NCI-H345 (cell line): ENCODE results near the gene PSMA1.
"Not testable (repeated sequence)": the region's sequence is repeated elsewhere in the genome, so short reads cannot be mapped to it uniquely, and the experiment has no call there.

Experiments used
- DNase-seq: peaks from one replicate; lab custom pipeline; 2025; lab: John Stamatoyannopoulos, UW

Gene PSMA1

GRCh38 chr11:14519917-14520746, at the start of gene PSMA1:
TSS of gene PSMA1 (minus strand) at chr11:14520386. CDS start at chr11:14520299, 87 bp downstream.
- DNase-seq: peak; percentile 97

DNA sequence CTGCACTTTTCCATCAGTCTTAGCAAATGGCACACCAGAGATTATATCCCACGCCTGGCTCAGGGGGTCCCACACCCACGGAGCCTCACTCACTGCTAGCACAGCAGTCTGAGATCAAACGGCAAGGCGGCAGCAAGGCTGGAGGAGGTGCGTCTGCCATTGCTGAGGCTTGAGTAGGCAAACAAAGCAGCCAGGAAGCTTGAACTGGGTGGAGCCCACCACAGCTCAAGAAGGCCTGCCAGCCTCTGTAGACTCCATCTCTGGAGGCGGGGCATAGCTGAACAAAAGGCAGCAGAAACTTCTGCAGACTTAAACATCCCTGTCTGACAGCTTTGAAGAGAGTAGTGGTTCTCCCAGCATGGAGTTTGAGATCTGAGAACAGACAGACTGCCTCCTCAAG, 49.3 kb upstream of the PSMA1 start:
- not testable (repeated sequence) for DNase-seq

DNA sequence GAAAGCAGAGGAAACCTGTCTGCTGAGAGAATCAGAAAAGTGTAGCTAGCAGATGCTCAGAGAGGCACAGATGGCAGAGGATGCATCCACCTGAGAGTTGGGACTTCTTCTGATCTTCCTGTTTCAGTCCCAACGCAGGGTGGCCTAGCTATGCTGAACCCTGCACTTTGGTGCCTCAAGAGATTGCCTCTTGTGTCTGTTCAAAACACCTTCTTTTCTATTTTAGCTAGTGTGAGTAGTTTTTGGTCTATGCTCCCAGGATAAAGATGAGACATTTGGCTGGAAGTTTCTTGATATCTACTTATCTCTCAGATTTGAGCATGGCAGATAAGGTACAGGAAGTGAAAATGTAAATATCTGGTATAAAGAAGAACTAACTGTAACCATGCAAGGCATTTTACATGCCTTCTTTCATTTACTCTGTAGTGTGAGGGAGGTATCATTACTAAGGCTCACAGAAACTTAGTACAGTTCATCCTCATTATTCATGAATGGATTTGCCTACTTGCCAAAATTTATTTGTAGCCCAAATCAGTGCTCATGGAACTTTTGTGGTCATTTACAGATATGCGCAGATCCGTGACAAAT, 47.0 kb upstream of the PSMA1 start:
- no peak for DNase-seq

- DNase-seq: no peak
Measured at GRCh38 chr11:14566331-14567063, 46.3 kb upstream of the PSMA1 start.

DNA sequence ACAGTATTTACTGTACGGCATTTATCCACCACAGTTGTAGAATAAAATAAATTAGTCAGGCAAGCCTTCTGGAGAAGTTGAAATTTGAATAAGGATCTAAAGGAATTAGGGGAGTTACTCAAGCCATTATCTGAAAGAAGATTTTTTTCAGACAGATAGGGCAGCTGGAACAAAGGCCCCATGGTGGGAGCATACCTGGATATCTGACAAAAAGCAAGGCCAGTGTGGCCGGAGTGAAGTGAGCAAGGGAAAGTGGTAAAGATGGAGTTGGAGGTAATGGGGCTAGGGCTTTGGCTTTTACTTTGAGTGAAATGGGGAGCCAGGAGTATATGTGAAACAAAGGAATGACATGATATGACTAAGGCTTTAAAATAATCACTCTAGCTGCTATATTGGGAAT, 45.7 kb upstream of the PSMA1 start:
- no peak for DNase-seq

DNA sequence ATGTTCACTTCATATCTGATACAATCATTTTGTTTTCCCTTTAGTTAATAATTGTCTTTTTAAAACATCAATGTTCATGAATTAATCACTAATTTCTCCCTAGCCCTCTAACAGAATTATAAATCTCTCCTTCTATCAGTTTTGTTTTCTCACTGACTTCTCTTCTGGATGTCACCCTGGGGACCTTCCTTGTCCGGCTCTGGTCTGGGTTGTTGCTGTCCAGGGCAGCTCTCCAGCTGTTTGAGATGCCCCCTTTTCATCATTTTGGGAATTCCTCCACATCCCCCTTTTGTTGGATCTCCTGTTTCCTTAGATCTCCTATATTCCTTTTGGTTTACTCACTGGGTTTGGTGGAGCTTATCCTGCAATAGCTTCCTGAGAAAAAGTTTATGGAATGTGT, 35.6 kb upstream of the PSMA1 start:
- DNase-seq: no peak

GRCh38 chr11:14554959-14555358, 34.8 kb upstream of the PSMA1 start:
- no peak for DNase-seq

GRCh38 chr11:14552089-14552488, 31.9 kb upstream of the PSMA1 start:
- no peak for DNase-seq

GRCh38 chr11:14551380-14551779, 31.2 kb upstream of the PSMA1 start:
- no peak for DNase-seq

DNA sequence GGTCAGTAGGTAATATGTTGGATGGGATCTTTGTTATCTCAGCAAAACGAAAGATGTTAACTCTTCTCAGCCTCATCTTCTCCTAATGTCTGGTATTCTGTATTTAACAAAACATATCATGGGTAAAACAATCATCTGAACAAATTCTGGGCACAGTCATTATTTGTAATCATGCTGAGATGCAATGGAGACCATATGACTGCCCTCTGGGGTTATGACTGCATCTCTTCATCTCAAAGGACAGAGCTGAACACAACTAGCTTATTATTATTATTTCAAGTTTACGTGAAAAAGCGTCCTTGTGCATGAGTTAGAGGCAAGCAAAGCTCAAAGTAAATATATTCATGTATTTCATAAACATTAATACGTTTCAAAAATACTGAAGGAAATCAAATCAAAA, 29.7 kb upstream of the PSMA1 start:
- DNase-seq: no peak

- DNase-seq: no peak
Measured at GRCh38 chr11:14547440-14547839, 27.3 kb upstream of the PSMA1 start.

DNA sequence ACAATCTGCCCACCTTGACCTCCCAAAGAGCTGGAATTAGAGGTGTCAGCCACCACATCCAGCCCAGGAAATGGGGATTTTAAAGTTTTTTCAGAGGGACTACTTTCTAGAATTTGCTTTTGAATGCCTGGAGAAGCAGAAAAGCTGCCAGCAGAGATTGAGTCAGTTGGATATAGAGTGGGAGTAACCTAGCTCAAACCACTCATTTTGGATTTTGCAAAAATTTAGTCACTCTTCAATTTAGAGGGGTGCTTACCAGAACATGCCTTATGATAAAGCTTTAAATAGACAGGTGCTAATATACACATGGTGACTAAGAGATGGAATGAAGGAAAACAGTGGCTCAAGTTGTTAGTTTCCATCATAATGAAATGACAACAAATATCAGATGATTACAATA, 26.5 kb upstream of the PSMA1 start:
- no peak for DNase-seq

- no peak for DNase-seq
Measured at GRCh38 chr11:14544611-14545010, 24.4 kb upstream of the PSMA1 start.

DNA sequence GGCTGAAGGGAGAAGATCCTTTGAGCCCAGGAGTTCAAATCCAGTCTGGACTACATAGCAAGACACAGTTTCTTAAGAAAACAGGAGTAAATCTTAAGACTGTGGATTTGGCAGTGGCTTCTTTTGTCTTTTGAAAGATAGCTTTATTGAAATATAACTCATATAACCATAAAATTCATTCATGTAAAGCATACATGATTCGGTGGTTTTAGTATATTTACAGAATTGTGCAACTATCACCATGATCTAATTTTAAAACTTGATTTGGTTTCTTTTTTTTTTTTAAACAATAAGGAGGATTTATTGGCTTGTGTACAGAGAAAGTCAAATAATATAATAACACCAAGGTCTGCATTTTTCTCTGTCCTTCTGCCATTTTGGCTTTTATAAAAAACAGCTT, 23.1 kb upstream of the PSMA1 start:
- DNase-seq: no peak

- DNase-seq: peak; percentile 73
Measured at GRCh38 chr11:14542324-14542723, 22.1 kb upstream of the PSMA1 start.

DNA sequence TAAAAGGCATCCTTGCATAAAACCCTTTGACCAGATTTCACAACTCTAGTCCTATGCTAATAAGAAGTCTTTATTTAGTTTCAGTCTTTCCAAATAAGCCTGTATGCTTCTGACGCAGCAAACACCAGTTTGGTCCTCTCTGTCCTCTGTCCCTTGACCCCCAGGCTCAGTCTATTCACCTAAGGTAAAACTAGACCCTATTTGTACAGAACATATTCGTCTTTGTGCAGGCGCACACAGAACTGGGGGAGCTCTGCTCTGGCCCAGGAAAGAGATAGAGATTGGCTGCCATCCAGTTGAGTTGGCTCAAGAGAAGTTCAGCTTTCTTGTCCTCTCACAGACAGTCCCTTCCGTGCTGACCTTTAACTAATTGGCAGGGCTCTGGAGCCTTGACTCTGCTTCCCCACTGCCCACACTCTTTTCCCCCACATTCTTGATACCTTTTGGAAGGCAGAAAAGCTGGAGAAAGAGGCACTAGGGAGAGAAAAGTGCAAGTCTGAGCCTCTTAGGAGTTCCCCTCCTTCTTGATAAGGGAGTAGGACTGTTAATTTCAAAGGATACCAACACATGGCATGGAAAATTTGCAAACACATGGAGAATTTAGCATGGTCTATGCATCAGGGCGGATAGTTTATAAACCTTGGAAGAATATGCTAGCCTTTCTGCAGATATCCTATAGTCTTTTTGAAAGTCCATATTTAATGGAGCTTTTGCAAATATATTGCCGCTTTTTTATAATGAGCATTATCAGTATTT, 21.2 kb upstream of the PSMA1 start:
- DNase-seq: no peak

DNA sequence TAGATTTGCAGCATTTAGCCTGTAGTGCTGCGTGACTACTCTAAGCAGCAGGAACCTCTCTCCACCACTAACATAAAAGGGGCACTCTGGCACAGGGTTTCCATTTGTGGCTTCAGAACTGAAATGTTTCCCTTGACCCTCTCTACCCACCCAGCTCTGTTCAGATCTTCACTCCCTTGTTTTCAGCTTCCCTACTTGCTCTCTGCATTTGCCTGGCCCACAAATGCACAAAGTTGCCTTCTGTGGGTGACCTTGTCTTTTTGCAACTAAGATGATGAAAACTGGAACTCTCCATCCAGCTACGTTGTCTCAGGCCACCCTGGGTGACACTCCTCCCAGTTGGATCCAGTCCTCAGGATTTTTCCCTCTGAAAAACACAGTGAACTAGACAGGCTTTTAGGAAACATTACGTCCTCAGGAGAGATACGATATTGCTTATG, 19.8 kb upstream of the PSMA1 start:
- DNase-seq: no peak

GRCh38 chr11:14538926-14539554, 18.9 kb upstream of the PSMA1 start:
- DNase-seq: no peak

DNA sequence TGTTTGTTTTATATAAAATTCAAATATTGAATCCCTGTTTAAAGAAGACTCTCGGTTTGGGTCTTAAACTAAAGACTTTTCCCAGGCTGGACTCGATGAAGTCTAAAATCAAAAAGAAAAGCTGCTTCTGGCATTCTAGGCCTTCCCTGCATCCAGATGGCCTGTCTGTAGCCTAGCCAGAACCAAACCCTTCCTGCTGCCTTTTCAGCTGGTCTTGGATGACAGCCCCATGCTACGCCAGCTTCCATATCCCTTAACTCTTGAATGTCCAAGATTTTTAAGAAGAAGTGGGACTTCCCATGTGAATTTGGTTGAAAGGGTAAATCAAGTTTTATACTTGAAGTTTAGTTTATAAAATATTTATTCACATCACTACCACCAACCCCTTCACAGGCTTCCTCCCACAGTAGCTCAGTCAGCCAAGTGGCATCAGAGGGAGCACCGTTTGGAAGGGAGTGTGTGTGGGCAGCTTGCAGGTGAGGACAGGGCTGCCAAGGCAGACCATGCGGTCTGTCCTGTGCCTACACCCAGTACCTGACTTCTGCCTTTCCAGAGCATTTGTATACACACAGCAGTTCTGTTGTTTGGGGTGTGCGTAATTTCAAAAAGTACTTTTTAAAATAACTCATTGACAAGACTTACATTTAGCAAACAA, 18.2 kb upstream of the PSMA1 start:
- no peak for DNase-seq

- DNase-seq: peak; percentile 21
Measured at GRCh38 chr11:14537134-14537599, 17.0 kb upstream of the PSMA1 start.

- DNase-seq: not testable (repeated sequence)
Measured at GRCh38 chr11:14535166-14535565, 15.0 kb upstream of the PSMA1 start.
